Stimulated activated memory B cell treated with anti-CD40 and anti-IgM and Interleukin-4, amounts not matched to agents 10 μg/mL and 1 μg/mL and 100 μg/mL, for 72 hours (primary cell): ENCODE results near the gene CAMSAP1.
"Not testable (repeated sequence)": the region's sequence is repeated elsewhere in the genome, so short reads cannot be mapped to it uniquely, and the experiment has no call there.

ENCODE experiments used
- ATAC-seq: fragments of 150-1000 bp; cut with Tn5 transposase; 2 replicates; pipeline ENCODE4 v1.10.0; 2021
- H3K27ac Mint-ChIP-seq: one replicate; pipeline ENCODE4 v1.8.0; 2022; ENCODE audit warnings: mild to moderate bottlenecking, mixed read lengths
- H3K27me3 Mint-ChIP-seq: one replicate; pipeline ENCODE4 v1.8.0; 2022; ENCODE audit warnings: mixed read lengths
- H3K36me3 Mint-ChIP-seq: one replicate; pipeline ENCODE4 v1.8.0; 2022; ENCODE audit warnings: mixed read lengths
- H3K4me1 Mint-ChIP-seq: one replicate; pipeline ENCODE4 v1.8.0; 2022; ENCODE audit warnings: mixed read lengths
- H3K4me3 Mint-ChIP-seq: one replicate; pipeline ENCODE4 v1.8.0; 2022; ENCODE audit warnings: mild to moderate bottlenecking, moderate library complexity, mixed read lengths
- H3K9me3 Mint-ChIP-seq: one replicate; pipeline ENCODE4 v1.8.0; 2022; ENCODE audit warnings: mixed read lengths

The CAMSAP1 gene

DNA sequence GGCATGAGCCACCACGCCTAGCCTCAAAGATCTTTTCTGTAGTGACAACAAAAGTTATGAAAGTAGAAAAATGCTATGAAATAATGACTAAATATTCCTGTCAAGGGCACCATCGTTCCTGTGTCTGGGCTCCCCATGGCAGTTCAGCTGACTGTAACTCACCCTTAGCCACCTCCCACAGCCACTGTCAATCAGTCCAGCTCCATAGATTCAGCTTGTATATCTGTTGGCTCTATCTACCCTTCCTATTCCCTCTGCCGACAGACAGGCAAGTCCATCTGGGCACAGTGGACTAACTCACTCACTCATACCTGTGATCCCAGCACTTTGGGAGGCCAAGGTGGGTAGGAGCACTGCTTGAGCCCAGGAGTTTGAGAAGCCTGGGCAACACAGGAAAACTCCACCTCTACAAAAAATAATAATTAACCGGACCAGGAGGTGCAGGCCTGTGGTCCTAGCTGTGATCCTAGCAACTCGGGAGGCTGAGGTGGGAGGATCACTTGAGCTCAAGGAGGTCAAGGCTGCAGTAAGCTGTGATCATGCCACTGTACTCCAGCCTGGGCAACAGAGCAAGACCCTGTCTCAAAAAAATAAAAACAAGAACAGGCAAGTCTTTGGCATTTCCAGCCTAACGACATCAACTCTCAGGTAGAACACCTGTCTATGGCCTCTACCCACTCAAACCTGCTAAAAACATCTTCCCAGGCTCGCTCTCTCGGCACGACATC, 6.2 kb downstream of the CAMSAP1 start:
- Mint-ChIP-seq H3K4me1 (peaks cover 69% of the 10 kb centered on the region), H3K27ac (no peak overlapping the region), H3K4me3 (no peak overlapping the region), H3K36me3 (peaks cover 38% of the 10 kb centered on the region), H3K27me3 (no peaks in the 10 kb centered on the region), H3K9me3 (peaks cover 4% of the 10 kb centered on the region)
- no peak for ATAC-seq

DNA sequence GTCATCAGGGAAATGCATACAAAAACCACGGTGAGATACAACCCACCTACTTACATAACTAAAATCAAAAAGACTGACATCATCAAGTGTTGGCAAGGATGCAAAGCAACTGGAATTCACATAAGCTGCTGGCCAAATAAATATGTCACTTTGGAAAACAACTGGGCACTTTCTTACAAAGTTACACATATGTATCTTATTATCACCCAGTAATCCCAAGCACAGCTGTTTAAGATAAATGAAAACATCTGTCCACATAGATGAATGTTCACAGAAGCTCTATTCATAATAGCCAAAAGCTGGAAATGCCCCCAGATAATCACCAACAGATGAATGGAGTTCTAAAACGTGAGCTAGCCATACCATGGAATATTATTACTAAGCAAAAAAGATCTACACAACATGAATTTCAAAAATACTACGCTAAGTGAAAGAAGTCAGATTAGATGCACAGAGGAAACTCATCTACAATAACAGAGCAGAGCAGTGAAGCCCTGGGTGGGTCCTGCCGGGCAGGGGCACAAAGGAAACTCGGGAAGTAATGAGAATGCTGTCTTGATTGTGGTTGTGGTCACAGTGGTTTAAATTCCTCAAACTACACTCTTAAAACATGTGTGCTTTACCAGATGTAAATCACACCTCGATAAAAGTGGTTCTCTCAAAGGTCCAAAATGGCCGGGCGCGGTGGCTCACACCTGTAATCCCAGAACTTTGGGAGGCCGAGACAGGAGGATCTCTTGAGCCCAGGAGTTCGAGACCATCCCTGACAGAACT, 8.5 kb downstream of the CAMSAP1 start:
- no peaks in the 10 kb centered on the region for H3K27me3 Mint-ChIP-seq
- H3K36me3 Mint-ChIP-seq: peaks cover 31% of the 10 kb centered on the region
- H3K4me3 Mint-ChIP-seq: no peak overlapping the region
- ATAC-seq: no peak
- no peak overlapping the region for H3K27ac Mint-ChIP-seq
- peaks cover 69% of the 10 kb centered on the region for H3K4me1 Mint-ChIP-seq
- H3K9me3 Mint-ChIP-seq: peaks cover 4% of the 10 kb centered on the region

DNA sequence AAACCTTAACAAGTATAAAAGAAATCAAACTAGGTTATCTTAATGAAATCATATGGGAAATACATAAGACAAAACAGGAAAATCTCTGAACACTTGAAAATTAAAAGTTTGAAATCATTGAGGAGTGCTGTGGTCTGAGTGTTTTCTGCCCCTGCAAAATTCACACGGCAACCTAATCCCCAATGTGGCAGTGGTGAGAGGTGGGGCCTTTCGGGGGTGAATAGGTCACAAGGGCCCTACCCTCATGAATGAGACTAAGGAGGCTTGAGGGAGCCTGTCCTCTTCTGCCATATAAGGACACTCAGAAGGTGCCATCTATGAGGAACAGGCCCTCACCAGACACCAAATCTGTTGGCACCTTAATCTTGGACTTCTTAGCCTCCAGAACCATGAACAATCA, 10.7 kb downstream of the CAMSAP1 start:
- no peak for ATAC-seq
- no peaks in the 10 kb centered on the region for H3K27me3 Mint-ChIP-seq
- no peak overlapping the region for H3K4me3 Mint-ChIP-seq
- H3K4me1 Mint-ChIP-seq: peaks cover 81% of the 10 kb centered on the region
- peaks cover 4% of the 10 kb centered on the region for H3K9me3 Mint-ChIP-seq
- H3K36me3 Mint-ChIP-seq: peaks cover 23% of the 10 kb centered on the region
- no peak overlapping the region for H3K27ac Mint-ChIP-seq

DNA sequence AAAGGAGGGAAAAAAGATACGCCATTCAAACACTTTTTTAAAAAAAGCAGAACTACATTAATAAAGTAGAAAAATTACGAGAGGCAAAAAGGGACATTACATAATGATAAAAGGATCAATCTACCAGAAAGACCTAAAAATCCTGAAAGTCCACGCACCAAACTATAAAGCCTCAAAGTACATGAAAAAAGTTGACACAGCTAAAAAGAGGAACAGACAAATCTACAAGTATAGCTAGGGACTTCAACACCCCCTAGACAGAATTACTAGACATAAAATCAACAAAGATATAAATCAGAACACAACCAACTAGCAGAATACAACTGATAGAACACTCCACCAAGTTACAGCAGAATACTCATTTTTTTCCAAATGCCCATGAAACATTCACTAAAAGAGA, 11.1 kb downstream of the CAMSAP1 start:
- Mint-ChIP-seq H3K27ac (no peak overlapping the region), H3K27me3 (no peaks in the 10 kb centered on the region), H3K4me1 (peaks cover 79% of the 10 kb centered on the region), H3K9me3 (peaks cover 4% of the 10 kb centered on the region), H3K4me3 (no peak overlapping the region), H3K36me3 (peaks cover 21% of the 10 kb centered on the region)
- ATAC-seq: no peak

DNA sequence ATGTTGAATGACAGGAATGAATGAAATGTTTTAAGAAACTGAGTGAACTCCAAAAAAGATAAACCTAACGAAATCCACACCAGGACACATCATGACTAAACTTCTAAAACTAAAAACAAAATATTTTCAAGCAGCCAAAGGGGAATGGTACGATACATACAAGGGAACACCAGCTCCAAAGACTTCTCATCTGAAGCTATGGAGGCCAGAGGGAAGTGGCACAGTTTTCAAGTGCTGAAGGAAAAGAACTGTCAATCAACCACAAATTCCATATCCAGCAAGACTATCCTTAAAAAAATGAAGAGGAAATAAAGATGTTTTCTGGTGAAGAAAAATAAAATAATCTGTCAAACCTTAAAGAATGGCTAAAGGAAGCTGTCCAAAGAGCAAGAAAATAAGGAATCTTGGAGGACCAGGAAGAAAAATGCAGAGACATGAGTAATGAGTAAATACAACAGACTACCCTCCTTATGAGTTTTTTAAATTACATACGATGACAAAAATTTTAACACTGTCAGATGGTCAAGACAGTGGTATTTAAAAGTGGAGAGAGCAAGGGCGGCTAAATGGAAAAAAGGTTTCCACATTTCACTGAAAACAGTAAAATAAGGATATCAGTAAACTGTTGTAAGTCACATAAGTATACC, 12.0 kb downstream of the CAMSAP1 start:
- peaks cover 17% of the 10 kb centered on the region for H3K36me3 Mint-ChIP-seq
- H3K27me3 Mint-ChIP-seq: no peaks in the 10 kb centered on the region
- H3K4me3 Mint-ChIP-seq: no peak overlapping the region
- H3K27ac Mint-ChIP-seq: no peak overlapping the region
- H3K9me3 Mint-ChIP-seq: peaks cover 4% of the 10 kb centered on the region
- H3K4me1 Mint-ChIP-seq: peaks cover 85% of the 10 kb centered on the region
- no peak for ATAC-seq

DNA sequence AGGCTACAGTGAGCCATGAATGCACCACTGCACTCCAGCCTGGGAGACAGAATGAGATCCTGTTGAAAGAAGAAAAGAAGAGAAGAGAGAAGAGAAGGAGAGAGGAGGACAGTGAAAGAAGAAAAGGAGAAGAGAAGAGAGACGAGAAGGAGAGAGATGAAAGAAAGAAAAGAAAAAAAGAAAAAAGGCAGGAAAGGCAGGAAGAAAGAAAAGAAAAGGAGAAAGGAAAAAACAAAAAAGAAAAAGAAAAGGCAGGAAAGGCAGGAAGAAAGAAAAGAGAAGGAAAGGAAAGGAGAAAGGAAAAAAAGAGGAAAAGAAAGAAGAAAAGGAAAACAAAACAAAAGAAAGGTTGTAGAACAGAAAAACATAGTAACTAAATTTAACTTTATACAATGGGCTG, 14.2 kb downstream of the CAMSAP1 start:
- H3K36me3 Mint-ChIP-seq: peaks cover 5% of the 10 kb centered on the region
- no peaks in the 10 kb centered on the region for H3K27me3 Mint-ChIP-seq
- H3K4me3 Mint-ChIP-seq: no peak overlapping the region
- H3K9me3 Mint-ChIP-seq: no peaks in the 10 kb centered on the region
- peaks cover 85% of the 10 kb centered on the region for H3K4me1 Mint-ChIP-seq
- ATAC-seq: no peak
- no peak overlapping the region for H3K27ac Mint-ChIP-seq

DNA sequence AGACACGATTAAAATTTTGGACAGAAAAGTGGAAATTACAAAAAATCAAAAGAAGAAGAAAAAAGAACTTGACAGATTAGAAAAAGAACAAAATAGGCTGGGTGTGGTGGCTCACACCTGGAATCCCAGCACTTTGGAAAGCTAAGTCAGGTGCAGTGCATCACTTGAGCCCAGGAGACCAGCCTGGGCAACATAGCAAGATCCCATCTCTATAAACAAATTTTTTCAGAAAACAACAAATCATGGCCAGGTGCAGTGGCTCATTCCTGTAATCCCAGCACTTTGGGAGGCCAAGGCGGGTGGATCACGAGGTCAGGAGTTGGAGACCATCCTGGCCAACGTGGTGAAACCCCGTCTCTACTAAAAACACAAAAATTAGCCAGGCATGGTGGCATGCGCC, 15.0 kb downstream of the CAMSAP1 start:
- H3K4me1 Mint-ChIP-seq: peaks cover 85% of the 10 kb centered on the region
- not testable (repeated sequence) for H3K4me3 Mint-ChIP-seq, H3K27me3 Mint-ChIP-seq, H3K27ac Mint-ChIP-seq, H3K36me3 Mint-ChIP-seq, H3K9me3 Mint-ChIP-seq, ATAC-seq

DNA sequence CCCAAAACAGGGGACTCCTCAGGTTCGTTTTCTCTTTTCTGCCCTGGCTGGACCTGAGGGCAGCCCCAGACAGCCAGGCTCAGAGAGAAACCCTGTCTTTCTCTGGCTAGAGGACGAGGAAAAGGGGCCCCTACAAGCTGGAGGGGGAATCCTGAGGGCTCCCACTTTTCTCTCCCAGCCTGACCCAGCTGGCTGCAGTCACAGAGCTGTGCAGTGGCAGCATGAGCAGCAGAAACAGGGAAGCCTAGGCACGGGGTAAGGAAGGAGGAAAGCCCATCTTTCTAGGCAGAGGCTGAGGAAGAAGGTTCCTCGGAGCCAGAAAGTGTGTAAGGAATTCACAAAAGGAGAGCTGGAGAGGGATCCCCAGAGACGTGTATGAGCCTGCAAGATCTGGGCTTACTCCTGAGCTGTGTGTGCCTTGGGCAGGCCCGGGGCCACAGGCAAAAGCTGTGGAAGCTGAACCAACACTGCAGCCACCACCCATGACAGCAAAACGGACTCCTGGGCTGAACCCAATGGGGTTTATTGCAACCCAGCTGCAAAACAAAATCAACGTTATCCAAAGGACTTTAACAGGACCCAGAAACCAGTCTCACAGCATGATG, 16.2 kb downstream of the CAMSAP1 start:
- Mint-ChIP-seq H3K36me3 (peaks cover 2% of the 10 kb centered on the region), H3K9me3 (no peaks in the 10 kb centered on the region), H3K27ac (no peak overlapping the region), H3K4me3 (no peak overlapping the region), H3K4me1 (peaks cover 87% of the 10 kb centered on the region), H3K27me3 (no peaks in the 10 kb centered on the region)
- ATAC-seq: no peak

DNA sequence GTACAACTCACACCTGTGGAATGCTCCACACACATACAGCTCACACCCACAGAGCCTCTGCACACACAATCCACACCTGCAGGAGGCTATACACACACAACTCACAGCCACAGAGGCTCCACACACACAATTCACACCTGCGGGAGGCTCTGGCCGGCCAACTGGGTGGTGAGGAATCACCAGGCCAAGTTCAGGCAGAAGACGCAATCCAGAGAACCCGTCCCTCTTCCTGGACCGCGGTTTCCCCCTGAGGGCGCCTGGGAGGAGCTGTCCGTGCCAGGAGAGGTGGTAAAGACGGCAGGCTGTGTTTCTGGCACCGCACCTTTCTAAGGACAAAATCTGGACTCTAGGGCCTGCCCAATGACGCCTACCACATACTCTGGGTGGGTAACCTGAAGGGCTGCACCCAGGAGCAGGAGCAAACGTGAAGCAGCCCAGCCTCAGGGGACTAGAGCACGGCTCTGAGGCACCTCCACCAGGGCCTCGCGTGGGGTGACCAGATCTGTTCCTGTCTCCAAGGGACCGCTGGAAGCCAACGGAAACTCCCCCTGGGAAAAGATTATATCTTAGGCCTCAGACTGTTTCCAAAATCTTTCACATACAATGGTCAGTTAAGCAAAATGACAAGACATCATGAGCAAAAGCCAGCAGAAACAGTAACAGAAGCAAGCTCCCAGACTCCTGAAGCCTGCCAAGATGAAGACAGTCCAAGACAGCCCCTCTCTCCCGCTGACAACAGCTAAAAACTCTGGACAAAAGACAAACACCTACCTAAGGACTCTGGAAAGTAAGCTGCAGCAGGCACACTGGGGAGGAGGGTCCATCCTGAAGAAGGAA, 16.9 kb downstream of the CAMSAP1 start:
- peaks cover 5% of the 10 kb centered on the region for H3K36me3 Mint-ChIP-seq
- no peak for ATAC-seq
- peaks cover 87% of the 10 kb centered on the region for H3K4me1 Mint-ChIP-seq
- H3K27ac Mint-ChIP-seq: no peak overlapping the region
- H3K9me3 Mint-ChIP-seq: no peaks in the 10 kb centered on the region
- H3K27me3 Mint-ChIP-seq: no peaks in the 10 kb centered on the region
- H3K4me3 Mint-ChIP-seq: no peak overlapping the region

DNA sequence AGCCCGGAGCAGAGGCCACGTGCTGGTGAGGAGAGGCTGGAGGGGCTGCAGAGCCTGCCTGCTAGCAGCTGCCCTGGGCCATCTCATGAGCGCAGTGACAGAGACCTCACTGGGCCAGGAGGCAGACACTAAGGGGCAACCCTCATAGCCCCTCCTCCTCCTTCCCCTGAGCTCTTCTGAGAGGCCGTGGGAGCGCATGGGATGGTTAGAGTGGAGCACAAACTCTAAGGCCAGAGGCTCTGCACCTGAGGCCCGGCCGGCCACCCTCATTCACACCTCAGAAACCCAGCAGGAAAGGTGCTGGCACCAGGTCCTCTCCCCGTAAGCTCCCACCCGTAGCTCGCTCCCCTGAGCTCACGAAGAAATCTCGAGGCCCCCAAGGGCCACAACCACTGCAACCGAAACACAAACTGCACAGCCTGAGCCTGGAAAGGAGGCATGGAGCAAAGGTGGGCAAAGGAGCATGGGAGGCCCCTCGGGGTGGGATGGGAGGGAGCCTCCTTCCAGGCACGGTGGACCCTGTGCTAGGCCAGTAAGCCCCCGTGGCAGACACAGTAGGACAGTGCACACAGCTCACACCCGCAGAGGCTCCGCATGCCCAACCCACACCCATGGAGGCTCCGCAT, 17.7 kb downstream of the CAMSAP1 start:
- Mint-ChIP-seq H3K4me1 (peaks cover 87% of the 10 kb centered on the region), H3K27ac (no peak overlapping the region), H3K4me3 (no peak overlapping the region), H3K36me3 (peaks cover 5% of the 10 kb centered on the region), H3K27me3 (no peaks in the 10 kb centered on the region), H3K9me3 (no peaks in the 10 kb centered on the region)
- ATAC-seq: no peak

DNA sequence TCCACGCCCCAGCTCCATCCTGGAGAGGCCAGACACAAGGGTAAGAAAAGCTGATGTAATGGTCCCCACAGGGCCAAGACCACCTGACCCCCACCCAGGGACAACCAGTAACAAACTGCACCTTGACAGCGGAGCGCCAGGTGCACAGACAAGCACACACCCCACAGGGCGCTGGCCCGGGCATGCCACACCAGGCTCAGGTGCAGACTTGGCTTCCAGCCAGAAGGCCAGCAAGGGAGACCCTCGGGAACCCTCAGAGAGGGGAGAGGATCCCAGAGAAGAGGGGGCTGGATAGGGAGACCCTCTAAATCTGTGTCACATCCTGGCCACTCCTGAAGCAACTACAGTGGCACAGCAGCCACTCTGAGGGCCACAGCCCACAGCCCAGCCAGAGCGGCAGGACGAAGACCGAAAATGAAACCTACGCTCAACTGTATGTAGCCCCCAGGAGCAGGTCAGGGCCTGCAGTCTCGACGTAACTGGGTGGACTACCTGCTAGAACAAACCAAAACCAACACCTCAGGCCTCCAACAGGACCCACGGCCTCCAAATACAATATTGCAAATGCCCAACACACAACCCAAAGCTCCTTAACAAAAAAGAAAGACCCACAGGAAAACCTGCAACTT, 18.5 kb downstream of the CAMSAP1 start:
- Mint-ChIP-seq H3K27ac (no peak overlapping the region), H3K4me1 (peaks cover 87% of the 10 kb centered on the region)
- ATAC-seq: no peak

DNA sequence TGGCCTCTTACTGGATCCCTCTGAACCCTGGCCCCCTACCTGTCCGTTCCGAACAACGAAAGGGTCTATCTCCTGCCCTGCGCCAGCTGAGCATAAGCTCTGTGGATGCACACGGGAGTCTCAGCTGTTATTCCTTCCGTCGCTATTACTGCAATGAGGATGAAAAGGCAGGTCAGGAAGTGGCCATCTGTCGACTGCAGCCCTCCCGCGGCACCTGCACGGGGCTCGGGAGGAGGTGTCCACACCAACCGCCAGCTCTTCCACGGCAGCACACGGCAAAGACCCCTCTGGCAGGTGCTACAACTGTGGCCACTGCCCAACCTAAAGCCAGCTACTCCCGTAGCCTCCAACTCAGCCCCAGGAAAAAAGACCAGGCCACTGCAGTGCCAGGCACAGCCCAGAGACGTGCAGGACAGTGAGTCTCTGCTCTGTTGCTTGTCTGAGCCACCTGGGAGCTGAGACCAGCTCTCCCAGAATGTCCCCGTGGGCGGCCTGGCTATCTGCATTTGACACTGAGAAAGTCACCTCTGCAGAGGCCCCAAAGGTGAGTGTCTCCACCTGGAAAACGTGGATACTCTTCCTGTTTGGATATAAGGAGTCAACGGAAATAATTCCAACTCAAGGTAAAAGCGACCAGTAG, 19.1 kb downstream of the CAMSAP1 start:
- ATAC-seq: no peak
- Mint-ChIP-seq H3K9me3 (no peaks in the 10 kb centered on the region), H3K27me3 (no peaks in the 10 kb centered on the region), H3K27ac (peak overlapping the region; percentile 62), H3K36me3 (peaks cover 5% of the 10 kb centered on the region), H3K4me3 (no peak overlapping the region), H3K4me1 (peaks cover 87% of the 10 kb centered on the region)

More for the DNA sequence above, 18.5 kb downstream of the CAMSAP1 start:
- H3K9me3 Mint-ChIP-seq: no peaks in the 10 kb centered on the region
- no peaks in the 10 kb centered on the region for H3K27me3 Mint-ChIP-seq
- peaks cover 5% of the 10 kb centered on the region for H3K36me3 Mint-ChIP-seq
- no peak overlapping the region for H3K4me3 Mint-ChIP-seq

DNA sequence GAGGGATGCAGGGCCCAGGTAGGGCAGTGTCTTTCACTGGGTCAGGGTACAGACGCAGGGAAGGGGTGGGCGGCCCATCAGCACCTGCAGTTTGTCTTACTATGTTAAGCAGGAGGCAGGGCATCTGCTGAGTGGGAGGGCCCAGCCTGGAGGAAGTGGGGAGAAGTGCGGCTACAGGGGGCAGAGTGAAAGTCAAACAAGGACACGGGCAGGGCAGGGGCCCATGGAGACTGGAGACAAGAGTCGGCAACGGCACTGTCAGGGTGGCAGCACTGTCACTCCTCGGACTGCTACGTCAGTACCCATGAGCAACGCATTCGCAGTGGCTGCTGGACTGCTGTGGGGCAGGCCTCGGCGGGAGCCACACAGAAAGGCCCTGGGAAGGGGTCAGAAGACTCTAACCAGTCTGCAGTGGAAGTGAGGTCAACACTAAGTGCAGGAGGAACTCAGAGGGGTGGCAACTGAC, 19.7 kb downstream of the CAMSAP1 start:
- Mint-ChIP-seq H3K9me3 (no peaks in the 10 kb centered on the region), H3K27me3 (no peaks in the 10 kb centered on the region), H3K27ac (peak overlapping the region; percentile 62), H3K4me1 (peaks cover 88% of the 10 kb centered on the region), H3K36me3 (peaks cover 5% of the 10 kb centered on the region), H3K4me3 (peak overlapping the region; percentile 63)
- ATAC-seq: peak; percentile 95
